K562 (cell line): ENCODE data around the gene MPL.

ENCODE experiments used
- HCFC1 ChIP-seq: IDR thresholded peaks from 2 replicates; pipeline ENCODE4 v1.6.1; 2012; ENCODE audit warnings: low read depth, low read length, improper control_type of control experiment
- JUNB ChIP-seq: fragments of 450-650 bp; formaldehyde crosslinking; conservative IDR thresholded peaks from 2 replicates; pipeline ENCODE4 v1.4.0; 2020; ENCODE audit warnings: mild to moderate bottlenecking
- MTA3 ChIP-seq: fragments of 450-650 bp; formaldehyde crosslinking; IDR thresholded peaks from 2 replicates; pipeline ENCODE4 v1.6.1; 2017; ENCODE audit warnings: mild to moderate bottlenecking, borderline replicate concordance
- NR3C1 ChIP-seq: sonication (generic); formaldehyde crosslinking; IDR thresholded peaks from 2 replicates; pipeline ENCODE4 v1.8.1; 2022; ENCODE audit warnings: missing genetic modification reagents
- RNF2 ChIP-seq: sonication (generic); IDR thresholded peaks from 2 replicates; pipeline ENCODE4 v1.6.1; 2016
- ZFP30 ChIP-seq: fragments of 250-450 bp; sonication (Bioruptor Pico); IDR thresholded peaks from 2 replicates; pipeline ENCODE4 v1.8.0; 2022; ENCODE audit warnings: moderate library complexity, mild to moderate bottlenecking, inconsistent platforms, borderline replicate concordance
- TF ChIP-seq, protein P1 (sequence below), 3 experiments: IDR thresholded peaks in 2 of 3; conservative IDR thresholded peaks in 1 of 3; 2 replicates each; pipeline ENCODE4 v1.5.1; 2011 to 2012; ENCODE audit warnings: low read length in 3 of 3, mild to moderate bottlenecking in 3 of 3, control low read depth in 2 of 3, improper control_type of control experiment in 1 of 3, inconsistent platforms in 1 of 3, low read depth in 1 of 3, mixed read lengths in 1 of 3, moderate library complexity in 1 of 3; ENCODE audit not compliant: insufficient read depth in 2 of 3
- TF ChIP-seq, protein P2 (sequence below): fragments of 450-650 bp; formaldehyde crosslinking; IDR thresholded peaks from 2 replicates; pipeline ENCODE4 v1.4.0; 2020; ENCODE audit warnings: mild to moderate bottlenecking, mixed read lengths
- TF ChIP-seq, protein P3 (sequence below): fragments of 450-650 bp; formaldehyde crosslinking; IDR thresholded peaks from 2 replicates; pipeline ENCODE4 v1.4.0; 2022; ENCODE audit warnings: mild to moderate bottlenecking, moderate library complexity

DNA sequence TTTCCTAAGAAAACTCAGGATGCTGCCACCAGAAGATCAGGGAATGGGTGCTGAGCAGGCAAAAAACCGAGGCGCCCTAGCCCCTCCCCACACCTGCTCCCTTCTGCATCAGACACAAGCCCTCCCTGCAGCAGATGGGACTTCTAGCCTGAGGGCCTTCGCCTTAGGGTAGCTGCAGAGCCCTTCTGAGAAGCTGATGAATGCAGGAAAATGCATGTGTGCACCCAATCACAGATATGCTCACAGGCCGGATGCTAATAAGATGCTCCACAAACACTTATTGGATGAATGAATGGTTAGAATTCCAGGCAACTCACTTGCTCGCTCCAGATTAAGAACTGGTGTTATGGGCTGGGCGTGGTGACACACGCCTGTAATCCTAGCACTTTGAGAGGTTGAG lies 45.4 kb upstream of the MPL start:
- TF ChIP-seq RNF2 (no peak), ZFP30 (CRISPR knock-in tag) (no peak), NR3C1 (CRISPR knock-in tag) (no peak), JUNB (CRISPR knock-in tag) (no peak), MTA3 (no peak), HCFC1 (no peak)
- TF ChIP-seq, protein P1, sequence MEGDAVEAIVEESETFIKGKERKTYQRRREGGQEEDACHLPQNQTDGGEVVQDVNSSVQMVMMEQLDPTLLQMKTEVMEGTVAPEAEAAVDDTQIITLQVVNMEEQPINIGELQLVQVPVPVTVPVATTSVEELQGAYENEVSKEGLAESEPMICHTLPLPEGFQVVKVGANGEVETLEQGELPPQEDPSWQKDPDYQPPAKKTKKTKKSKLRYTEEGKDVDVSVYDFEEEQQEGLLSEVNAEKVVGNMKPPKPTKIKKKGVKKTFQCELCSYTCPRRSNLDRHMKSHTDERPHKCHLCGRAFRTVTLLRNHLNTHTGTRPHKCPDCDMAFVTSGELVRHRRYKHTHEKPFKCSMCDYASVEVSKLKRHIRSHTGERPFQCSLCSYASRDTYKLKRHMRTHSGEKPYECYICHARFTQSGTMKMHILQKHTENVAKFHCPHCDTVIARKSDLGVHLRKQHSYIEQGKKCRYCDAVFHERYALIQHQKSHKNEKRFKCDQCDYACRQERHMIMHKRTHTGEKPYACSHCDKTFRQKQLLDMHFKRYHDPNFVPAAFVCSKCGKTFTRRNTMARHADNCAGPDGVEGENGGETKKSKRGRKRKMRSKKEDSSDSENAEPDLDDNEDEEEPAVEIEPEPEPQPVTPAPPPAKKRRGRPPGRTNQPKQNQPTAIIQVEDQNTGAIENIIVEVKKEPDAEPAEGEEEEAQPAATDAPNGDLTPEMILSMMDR (IDR thresholded peaks at IDR 0.05 in 2 of 3, conservative IDR thresholded peaks at IDR 0.05 in 1 of 3; ENCODE audit: insufficient read depth in 2 of 3, low read depth in 1 of 3, low read length in 3 of 3): no peak
- TF ChIP-seq, protein P2, sequence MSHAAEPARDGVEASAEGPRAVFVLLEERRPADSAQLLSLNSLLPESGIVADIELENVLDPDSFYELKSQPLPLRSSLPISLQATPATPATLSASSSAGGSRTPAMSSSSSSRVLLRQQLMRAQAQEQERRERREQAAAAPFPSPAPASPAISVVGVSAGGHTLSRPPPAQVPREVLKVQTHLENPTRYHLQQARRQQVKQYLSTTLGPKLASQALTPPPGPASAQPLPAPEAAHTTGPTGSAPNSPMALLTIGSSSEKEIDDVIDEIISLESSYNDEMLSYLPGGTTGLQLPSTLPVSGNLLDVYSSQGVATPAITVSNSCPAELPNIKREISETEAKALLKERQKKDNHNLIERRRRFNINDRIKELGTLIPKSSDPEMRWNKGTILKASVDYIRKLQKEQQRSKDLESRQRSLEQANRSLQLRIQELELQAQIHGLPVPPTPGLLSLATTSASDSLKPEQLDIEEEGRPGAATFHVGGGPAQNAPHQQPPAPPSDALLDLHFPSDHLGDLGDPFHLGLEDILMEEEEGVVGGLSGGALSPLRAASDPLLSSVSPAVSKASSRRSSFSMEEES: no peak
- TF ChIP-seq, protein P3, sequence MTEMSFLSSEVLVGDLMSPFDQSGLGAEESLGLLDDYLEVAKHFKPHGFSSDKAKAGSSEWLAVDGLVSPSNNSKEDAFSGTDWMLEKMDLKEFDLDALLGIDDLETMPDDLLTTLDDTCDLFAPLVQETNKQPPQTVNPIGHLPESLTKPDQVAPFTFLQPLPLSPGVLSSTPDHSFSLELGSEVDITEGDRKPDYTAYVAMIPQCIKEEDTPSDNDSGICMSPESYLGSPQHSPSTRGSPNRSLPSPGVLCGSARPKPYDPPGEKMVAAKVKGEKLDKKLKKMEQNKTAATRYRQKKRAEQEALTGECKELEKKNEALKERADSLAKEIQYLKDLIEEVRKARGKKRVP: no peak
